K562 (cell line): ENCODE data around the gene RUNX3. TPM values are rescaled to one million over a fixed set of nuclear protein-coding genes. Genes with fewer than 3 reads are reported as not detected.
A peak's percentile ranks its signal among the peaks of the same experiment; 100 is the strongest.

Source experiments
- ATAC-seq: fragments of 200-7000 bp; cut with Tn5 transposase; 3 replicates; pipeline ENCODE4 v1.9.1; 2020; ENCODE audit warnings: moderate library complexity
- BruUV-seq: library from RNA; stranded (reverse); fragments of 400-500 nt; replicated peaks from 2 replicates; lab custom pipeline; 2021; lab: Mats Ljungman, UMichigan
- CTCF ChIA-PET: fragments of 300-600 bp; formaldehyde crosslinking; extraction: SDS; loops from one replicate; lab custom pipeline; 2021; ENCODE audit warnings: low intra/inter-chr PET ratio; lab: Yijun Ruan, JAX
- POLR2A ChIA-PET: fragments of 300-600, 350-650 bp; sonication (Branson Sonifier 250); formaldehyde crosslinking; extraction: SDS; loops from one replicate; lab custom pipeline; 2021; ENCODE audit warnings: antibody characterized with exemption, inconsistent platforms; lab: Yijun Ruan, JAX
- DNase-seq, 4 experiments: peaks; one replicate each; pipeline versions ENCODE4 v3.0.0 to v3.0.0-alpha.2; 2011 to 2018; ENCODE audit warnings: low spot score in 3 of 4, mixed read lengths in 3 of 4; ENCODE audit errors: extremely low read depth in 1 of 4
- FAIRE-seq: peaks from 2 replicates; lab custom pipeline; 2011; peaks lifted over from hg19 to GRCh38; lab: Jason Lieb, UNC
- H2AFZ ChIP-seq: 2 replicates; pipeline ENCODE4 v1.6.0; 2011; ENCODE audit warnings: low read depth, low read length, control low read depth, inconsistent platforms
- H3K27ac ChIP-seq: fragments of 200-600 bp; 3 replicates; pipeline ENCODE4 v1.8.0; 2011; ENCODE audit warnings: low read depth, mild to moderate bottlenecking, control low read depth, inconsistent platforms, low read length, moderate library complexity, mixed read lengths; ENCODE audit errors: extremely low read depth
- H3K27me3 ChIP-seq, 2 experiments: fragments of 300-600 bp in 1 of 2; 2 replicates in 1 of 2; 3 replicates in 1 of 2; pipeline versions ENCODE4 v1.6.0 to v1.8.0; 2011; ENCODE audit warnings: inconsistent platforms in 2 of 2, low read length in 2 of 2, mild to moderate bottlenecking in 1 of 2, mixed read lengths in 1 of 2, moderate library complexity in 1 of 2; ENCODE audit not compliant: control insufficient read depth in 2 of 2, insufficient read depth in 2 of 2
- H3K36me3 ChIP-seq: fragments of 300-600 bp; 3 replicates; pipeline ENCODE4 v1.8.0; 2011; ENCODE audit warnings: mild to moderate bottlenecking, low read length, inconsistent platforms; ENCODE audit not compliant: control insufficient read depth, insufficient read depth
- H3K4me1 ChIP-seq, 2 experiments: fragments of 200-600 bp in 1 of 2; replicated peaks in 1 of 2; 2 replicates in 1 of 2; 3 replicates in 1 of 2; pipeline versions ENCODE4 v1.5.1 to v1.8.0; 2011; ENCODE audit warnings: inconsistent platforms in 2 of 2, low read length in 2 of 2, mild to moderate bottlenecking in 1 of 2, mixed read lengths in 1 of 2, moderate library complexity in 1 of 2; ENCODE audit not compliant: control insufficient read depth in 2 of 2, insufficient read depth in 2 of 2
- H3K4me2 ChIP-seq: 2 replicates; pipeline ENCODE4 v1.6.1; 2011; ENCODE audit warnings: low read length, control low read depth, inconsistent platforms, mixed read lengths; ENCODE audit not compliant: insufficient read depth
- H3K4me3 ChIP-seq: fragments of 200-600 bp; sonication (generic), shearing (Covaris generic); 2 replicates; pipeline ENCODE4 v1.5.1; 2016; ENCODE audit warnings: control low read depth, inconsistent platforms
- H3K79me2 ChIP-seq: fragments of 200-600 bp; 3 replicates; pipeline ENCODE4 v1.8.0; 2011; ENCODE audit warnings: low read length, inconsistent platforms; ENCODE audit not compliant: control insufficient read depth, insufficient read depth
- H3K9ac ChIP-seq, 2 experiments: 2 replicates each; pipeline versions ENCODE4 v1.6.0 to v1.6.1; 2011; ENCODE audit warnings: low read depth in 2 of 2, low read length in 2 of 2, control low read depth in 1 of 2, inconsistent platforms in 1 of 2, mild to moderate bottlenecking in 1 of 2, mixed read lengths in 1 of 2; ENCODE audit not compliant: insufficient read depth in 1 of 2
- H3K9me1 ChIP-seq: one replicate; pipeline ENCODE4 v1.6.0; 2011; ENCODE audit warnings: inconsistent platforms, mild to moderate bottlenecking, low read length, moderate library complexity; ENCODE audit not compliant: control insufficient read depth, insufficient read depth
- H3K9me3 ChIP-seq: replicated peaks from 2 replicates; pipeline ENCODE4 v1.5.1; 2011; ENCODE audit warnings: low read depth, low read length, inconsistent platforms; ENCODE audit not compliant: control insufficient read depth, insufficient read depth
- H4K20me1 ChIP-seq: replicated peaks from 2 replicates; pipeline ENCODE4 v1.6.1; 2011; ENCODE audit warnings: low read length, inconsistent platforms, mixed read lengths; ENCODE audit not compliant: control insufficient read depth, insufficient read depth
- BRD9 ChIP-seq: fragments of 450-650 bp; IDR thresholded peaks from 2 replicates; pipeline ENCODE4 v1.6.1; 2018; ENCODE audit warnings: low read depth; ENCODE audit not compliant: partially characterized antibody
- FOXK1 ChIP-seq: sonication (generic); formaldehyde crosslinking; IDR thresholded peaks from 2 replicates; pipeline ENCODE4 v1.8.0; 2022; ENCODE audit warnings: missing genetic modification reagents, mild to moderate bottlenecking, borderline replicate concordance
- GATAD2B ChIP-seq: fragments of 450-650 bp; IDR thresholded peaks from 2 replicates; pipeline ENCODE4 v1.6.1; 2017; ENCODE audit warnings: mild to moderate bottlenecking, borderline replicate concordance
- SMC3 ChIP-seq: conservative IDR thresholded peaks from 2 replicates; pipeline ENCODE4 v1.6.1; 2011; ENCODE audit warnings: low read depth, low read length, improper control_type of control experiment; ENCODE audit not compliant: insufficient read depth
- SUPT5H ChIP-seq: fragments of 450-650 bp; IDR thresholded peaks from 2 replicates; pipeline ENCODE4 v1.6.1; 2016
- ZNF24 ChIP-seq: fragments of 450-650 bp; IDR thresholded peaks from 2 replicates; pipeline ENCODE4 v1.6.1; 2016
- WGBS: fragments of 100-300 bp; shearing (Covaris generic); methylation state at CpG from one replicate; pipeline ENCODE4 v1.1.6; 2016; ENCODE audit warnings: low coverage, mixed read lengths; ENCODE audit not compliant: insufficient coverage; ENCODE audit errors: missing lambda C conversion rate; 5-methylcytosine and 5-hydroxymethylcytosine counted together
- in situ Hi-C: fragments of 300-500 bp; cut with MboI; formaldehyde crosslinking; loops from 4 replicates; pipeline ENCODE4 v1.15.0; 2018; ENCODE audit warnings: inconsistent platforms, mixed read lengths
- intact Hi-C: fragments of 100-400 bp; cut with micrococcal nuclease; formaldehyde crosslinking; loops from 2 replicates; pipeline ENCODE4 v1.14.2; 2022
- polyA plus RNA-seq, 8 experiments: library from polyadenylated mRNA; depleted of rRNA in 4 of 8; stranded (reverse) in 5 of 8; unstranded in 3 of 8; fragments of >200 nt; fragmentation: Nextera tagmentation in 2 of 8; fragmentation: Illumina TruSeq in 1 of 8; extraction: Ambion mirVana in 2 of 8; extraction: Trizol in 1 of 8; gene quantifications; 2 replicates each; pipeline versions ENCODE4 v1.2.1 to v1.2.3, GENCODE V29; 2011 to 2014; ENCODE audit warnings: inconsistent platforms in 1 of 8, missing spikeins in 1 of 8
- total RNA-seq, 7 experiments: library from RNA; depleted of rRNA in 6 of 7; stranded (reverse); fragments of >200 nt in 6 of 7; fragmentation: Illumina TruSeq in 2 of 7; extraction: Trizol in 2 of 7; gene quantifications; 2 replicates each; pipeline versions ENCODE4 v1.2.1 to v1.2.3, GENCODE V29; 2011 to 2021; ENCODE audit warnings: low replicate concordance in 1 of 7

Gene RUNX3
- total and polyA plus RNA-seq, 9 of the 15 experiments (the other 6 are each of a cell fraction or from before 2014, with no cell fraction given), result 0.01 to 0.64 (median 0.09) TPM

DNA sequence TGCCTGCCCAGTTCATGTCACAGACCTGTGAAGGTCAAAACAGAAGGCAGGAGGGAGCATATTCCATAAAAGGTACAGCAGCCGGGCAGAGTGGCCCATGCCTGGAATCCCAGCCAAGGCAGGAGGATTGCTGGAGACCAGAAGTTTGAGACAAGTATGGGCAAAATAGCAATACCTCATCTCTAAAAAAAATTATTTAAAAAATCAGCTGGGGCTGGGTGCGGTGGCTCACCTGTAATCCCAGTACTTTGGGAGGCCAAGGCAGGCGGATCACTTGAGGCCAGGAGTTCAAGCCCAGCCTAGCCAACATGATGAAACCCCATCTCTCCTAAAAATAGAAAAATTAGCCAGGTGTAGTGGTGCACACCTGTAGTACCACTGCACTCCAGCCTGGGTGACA, 64.5 kb downstream of the RUNX3 start:
- H3K79me2 ChIP-seq, result no peaks in the 10 kb centered on the region
- BruUV-seq, result no TSS peak
- no peaks in the 10 kb centered on the region for H3K9me1 ChIP-seq
- H3K9ac ChIP-seq, result no peak overlapping the region
- FAIRE-seq (no peak), DNase-seq (no peak), ATAC-seq (no peak)
- H4K20me1 ChIP-seq, result peaks cover 9% of the 10 kb centered on the region; the same call in 1 of the 2 replicates
- intact Hi-C loops, result no loop called here
- ChIA-PET POLR2A (no interaction called here), CTCF (no interaction called here)
- in situ Hi-C loops, result no loop called here
- no peak overlapping the region for H3K27ac ChIP-seq
- no peak overlapping the region for H3K4me3 ChIP-seq
- no peak overlapping the region for H2AFZ ChIP-seq
- 0% methylated on average over 3 of the region's 3 CpGs for WGBS
- peaks cover 0 to 4% of the 10 kb centered on the region in 2 experiments; a peak in 1 of 5 replicates for H3K4me1 ChIP-seq
- no peak for TF ChIP-seq FOXK1
- 0 out of 2 replicates have a peak, but pooled peaks have one; percentile 5 for TF ChIP-seq SMC3
- no peak for TF ChIP-seq SUPT5H
- no peak overlapping the region for H3K4me2 ChIP-seq
- H3K27me3 ChIP-seq, result peaks cover 71 to 90% of the 10 kb centered on the region in 2 experiments
- H3K36me3 ChIP-seq, result no peaks in the 10 kb centered on the region
- no peaks in the 10 kb centered on the region for H3K9me3 ChIP-seq

- Histone ChIP-seq H3K36me3 (no peaks in the 10 kb centered on the region), H3K9me1 (no peaks in the 10 kb centered on the region), H3K4me2 (no peak overlapping the region), H3K9me3 (no peaks in the 10 kb centered on the region), H3K9ac (no peak overlapping the region), H3K79me2 (no peaks in the 10 kb centered on the region), H3K4me1 (0 out of 5 replicates have a peak, but pooled peaks cover 0 to 3% of the 10 kb centered on the region in 2 experiments), H3K27ac (no peak overlapping the region), H4K20me1 (peaks cover 9% of the 10 kb centered on the region; the same call in 1 of the 2 replicates), H2AFZ (no peak overlapping the region), H3K4me3 (no peak overlapping the region), H3K27me3 (peaks cover 69 to 89% of the 10 kb centered on the region in 2 experiments)
- TF ChIP-seq ZNF24 (0 out of 2 replicates have a peak, but pooled peaks have one; percentile 47), GATAD2B (no peak), BRD9 (no peak)
- no peak for DNase-seq
- no peak for FAIRE-seq
- WGBS, result 4% methylated on average over 7 of the region's 7 CpGs
- intact Hi-C loops (no loop called here), in situ Hi-C loops (no loop called here)
- CTCF ChIA-PET, result no interaction called here
- POLR2A ChIA-PET, result no interaction called here
- ATAC-seq, result no peak
- BruUV-seq, result no TSS peak
Observed at GRCh38 chr1:24865168-24865567, 64.9 kb downstream of the RUNX3 start.
